Measurements from ENCODE around the gene ALPL.

ALPL gene

DNA sequence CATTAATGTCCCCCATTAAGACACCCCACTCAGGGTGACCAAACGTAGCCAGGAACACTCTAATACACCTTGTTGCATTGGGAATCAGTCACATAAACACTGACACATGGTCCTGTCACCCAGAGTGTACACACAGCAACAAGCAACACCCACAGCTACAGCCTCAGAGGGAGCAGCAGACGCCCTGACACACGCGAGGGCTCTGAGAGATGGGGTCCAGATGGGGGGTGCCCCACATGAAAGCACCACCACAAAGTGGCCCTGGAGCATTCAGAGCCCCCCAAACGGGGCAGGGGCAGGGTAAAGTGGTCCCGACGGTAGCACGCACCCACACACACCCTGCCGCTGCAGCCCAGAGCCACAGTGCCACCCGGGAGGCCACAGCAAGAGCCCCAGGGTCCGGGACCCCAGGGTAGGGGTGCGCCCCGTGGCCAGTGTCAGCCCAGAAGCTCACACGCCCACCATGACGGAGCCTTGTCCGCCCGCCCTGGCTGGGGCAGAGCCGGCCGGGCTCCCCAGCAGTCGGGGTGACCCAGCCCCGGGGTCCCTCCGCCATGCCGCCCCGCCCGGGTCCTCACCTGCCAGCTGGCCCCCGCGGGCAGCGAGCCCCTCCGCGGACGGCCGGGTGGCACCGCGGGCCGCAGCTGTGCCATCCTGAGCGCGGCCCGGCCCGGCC is 112.7 kb downstream of the ALPL start:
- no peak for ATAC-seq

GRCh38 chr1:21622466-21623315 is 113.5 kb downstream of the ALPL start:
- peak; percentile 45 to 57 for ATAC-seq

- no peak for ATAC-seq
These were observed 114.3 kb downstream of the ALPL start for GRCh38 chr1:21623410-21623961.

- no peak for ATAC-seq
These were observed 115.6 kb downstream of the ALPL start for GRCh38 chr1:21624571-21625389.

DNA sequence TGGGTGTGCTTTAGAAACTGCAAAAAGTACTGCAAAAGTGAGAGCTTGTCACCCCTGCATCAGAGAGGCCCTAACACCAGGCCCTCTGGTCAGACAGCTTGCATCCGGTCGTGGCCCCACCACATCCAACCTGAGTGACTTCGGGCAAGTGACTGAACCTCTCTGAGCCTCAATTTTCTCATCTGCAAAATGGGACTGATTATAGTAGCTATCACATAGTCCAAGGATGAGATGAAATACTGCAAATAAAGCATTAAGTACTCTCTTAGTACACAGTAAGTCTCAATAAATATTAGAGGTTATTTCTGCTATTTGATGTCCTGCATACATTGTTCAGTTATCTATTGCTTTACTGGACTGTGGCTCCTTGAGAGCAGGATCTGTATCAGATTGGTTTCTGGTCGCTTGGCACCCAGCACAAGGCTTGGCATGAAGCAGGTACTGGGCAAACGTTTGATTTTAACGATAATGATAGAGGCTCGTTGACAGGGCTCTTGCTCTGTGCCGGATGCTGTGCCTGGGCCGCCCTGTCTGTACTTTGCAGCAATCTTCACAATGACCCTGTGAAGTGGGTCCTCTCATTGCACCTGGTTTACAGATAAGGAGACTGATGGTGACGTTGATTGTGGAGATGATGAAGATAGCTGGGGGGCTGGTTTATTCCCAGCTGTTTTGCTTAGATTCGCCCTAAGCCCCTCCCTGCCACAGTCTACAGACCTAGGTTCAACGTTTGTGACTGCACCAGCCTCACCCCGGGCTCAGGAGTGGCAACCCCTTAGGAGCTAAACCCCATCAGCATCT is 116.4 kb downstream of the ALPL start:
- ATAC-seq = no peak

GRCh38 chr1:21626921-21627339 is 117.7 kb downstream of the ALPL start:
- ATAC-seq = no peak
